GM23338 (cell line): ENCODE results near the gene ETAA1.

Source experiments
- EZH2 ChIP-seq: fragments of 200-600 bp; sonication (generic); IDR thresholded peaks from one replicate; pipeline ENCODE4 v1.8.0; 2017; ENCODE audit warnings: antibody characterized with exemption, mild to moderate bottlenecking, low read depth; ENCODE audit not compliant: unreplicated experiment
- EZH2phosphoT487 ChIP-seq: fragments of 200-600 bp; sonication (generic); IDR thresholded peaks from one replicate; pipeline ENCODE4 v1.8.1; 2018; ENCODE audit warnings: antibody characterized with exemption; ENCODE audit not compliant: unreplicated experiment
- JUNB ChIP-seq: IDR thresholded peaks from one replicate; pipeline ENCODE4 v1.6.1; 2016; ENCODE audit warnings: antibody characterized with exemption; ENCODE audit not compliant: unreplicated experiment
- NANOG ChIP-seq: IDR thresholded peaks from 2 replicates; pipeline ENCODE4 v1.6.1; 2016; ENCODE audit warnings: antibody characterized with exemption, borderline replicate concordance
- POLR2AphosphoS5 ChIP-seq: IDR thresholded peaks from 2 replicates; pipeline ENCODE4 v1.6.1; 2016; ENCODE audit warnings: antibody characterized with exemption, low read depth
- STAT1 ChIP-seq: IDR thresholded peaks from one replicate; pipeline ENCODE4 v1.6.1; 2016; ENCODE audit warnings: antibody characterized with exemption; ENCODE audit not compliant: unreplicated experiment
- TF ChIP-seq, protein P1 (sequence below), 2 experiments: fragments of 200-600 bp in 1 of 2; sonication (generic) in 1 of 2; conservative IDR thresholded peaks; 2 replicates each; pipeline versions ENCODE4 v1.5.1 to v1.6.1; 2016 to 2017; ENCODE audit warnings: antibody characterized with exemption in 2 of 2, low read depth in 2 of 2, mild to moderate bottlenecking in 2 of 2, moderate library complexity in 1 of 2
- TF ChIP-seq, protein P2 (sequence below): IDR thresholded peaks from one replicate; pipeline ENCODE4 v1.6.1; 2018; ENCODE audit warnings: antibody characterized with exemption; ENCODE audit not compliant: unreplicated experiment
- TF ChIP-seq, protein P3 (sequence below): fragments of 250-450 bp; sonication (Bioruptor Pico); IDR thresholded peaks from 2 replicates; pipeline ENCODE4 v1.5.0; 2020; ENCODE audit warnings: mild to moderate bottlenecking, moderate library complexity

DNA sequence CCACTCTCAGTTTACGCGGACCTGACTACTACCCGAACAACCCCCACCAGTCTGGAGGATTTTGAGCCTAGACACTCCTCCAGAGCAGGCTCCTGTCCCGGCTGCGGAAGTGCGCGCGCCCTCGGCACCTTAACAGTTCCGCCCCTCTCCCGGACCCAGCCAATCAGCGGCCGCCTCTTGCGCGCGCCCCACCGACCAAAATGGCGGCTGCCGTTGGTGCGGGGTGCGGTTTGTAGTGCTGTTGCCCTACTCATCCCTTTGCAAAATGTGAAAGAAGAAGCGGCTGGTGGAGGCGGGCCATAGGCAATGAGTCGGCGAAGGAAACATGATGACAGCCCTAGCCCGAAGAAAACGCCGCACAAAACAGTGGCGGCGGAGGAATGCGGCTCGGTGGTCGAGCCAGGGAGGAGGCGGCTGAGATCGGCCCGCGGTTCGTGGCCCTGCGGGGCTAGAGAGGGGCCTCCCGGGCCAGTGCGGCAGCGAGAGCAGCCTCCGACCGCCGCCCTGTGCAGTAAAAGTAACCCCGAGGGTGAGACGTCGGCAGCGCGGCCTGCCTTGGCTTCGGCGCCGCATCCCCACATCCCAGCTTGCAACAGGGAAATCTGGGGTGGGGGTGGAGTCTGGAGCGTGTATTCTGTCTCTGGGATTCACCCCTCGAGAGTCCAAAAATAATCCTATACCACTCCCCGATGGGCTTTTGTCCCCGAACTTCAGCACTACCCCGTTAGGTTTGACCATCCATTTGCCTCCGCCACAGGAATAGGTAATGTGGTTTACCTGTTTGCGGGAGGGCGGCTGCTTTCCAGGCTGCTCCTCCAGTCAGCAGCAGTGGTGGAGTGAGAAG, at the start of gene ETAA1:
- TF ChIP-seq, protein P1, sequence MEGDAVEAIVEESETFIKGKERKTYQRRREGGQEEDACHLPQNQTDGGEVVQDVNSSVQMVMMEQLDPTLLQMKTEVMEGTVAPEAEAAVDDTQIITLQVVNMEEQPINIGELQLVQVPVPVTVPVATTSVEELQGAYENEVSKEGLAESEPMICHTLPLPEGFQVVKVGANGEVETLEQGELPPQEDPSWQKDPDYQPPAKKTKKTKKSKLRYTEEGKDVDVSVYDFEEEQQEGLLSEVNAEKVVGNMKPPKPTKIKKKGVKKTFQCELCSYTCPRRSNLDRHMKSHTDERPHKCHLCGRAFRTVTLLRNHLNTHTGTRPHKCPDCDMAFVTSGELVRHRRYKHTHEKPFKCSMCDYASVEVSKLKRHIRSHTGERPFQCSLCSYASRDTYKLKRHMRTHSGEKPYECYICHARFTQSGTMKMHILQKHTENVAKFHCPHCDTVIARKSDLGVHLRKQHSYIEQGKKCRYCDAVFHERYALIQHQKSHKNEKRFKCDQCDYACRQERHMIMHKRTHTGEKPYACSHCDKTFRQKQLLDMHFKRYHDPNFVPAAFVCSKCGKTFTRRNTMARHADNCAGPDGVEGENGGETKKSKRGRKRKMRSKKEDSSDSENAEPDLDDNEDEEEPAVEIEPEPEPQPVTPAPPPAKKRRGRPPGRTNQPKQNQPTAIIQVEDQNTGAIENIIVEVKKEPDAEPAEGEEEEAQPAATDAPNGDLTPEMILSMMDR (conservative IDR thresholded peaks at IDR 0.05; ENCODE audit: low read depth in 2 of 2), result no peak
- TF ChIP-seq POLR2AphosphoS5 (peak; percentile 92), EZH2 (no peak), EZH2phosphoT487 (no peak), JUNB (no peak), STAT1 (no peak), NANOG (peak; percentile 7; the same call in 1 of the 2 replicates)
- TF ChIP-seq, protein P2, sequence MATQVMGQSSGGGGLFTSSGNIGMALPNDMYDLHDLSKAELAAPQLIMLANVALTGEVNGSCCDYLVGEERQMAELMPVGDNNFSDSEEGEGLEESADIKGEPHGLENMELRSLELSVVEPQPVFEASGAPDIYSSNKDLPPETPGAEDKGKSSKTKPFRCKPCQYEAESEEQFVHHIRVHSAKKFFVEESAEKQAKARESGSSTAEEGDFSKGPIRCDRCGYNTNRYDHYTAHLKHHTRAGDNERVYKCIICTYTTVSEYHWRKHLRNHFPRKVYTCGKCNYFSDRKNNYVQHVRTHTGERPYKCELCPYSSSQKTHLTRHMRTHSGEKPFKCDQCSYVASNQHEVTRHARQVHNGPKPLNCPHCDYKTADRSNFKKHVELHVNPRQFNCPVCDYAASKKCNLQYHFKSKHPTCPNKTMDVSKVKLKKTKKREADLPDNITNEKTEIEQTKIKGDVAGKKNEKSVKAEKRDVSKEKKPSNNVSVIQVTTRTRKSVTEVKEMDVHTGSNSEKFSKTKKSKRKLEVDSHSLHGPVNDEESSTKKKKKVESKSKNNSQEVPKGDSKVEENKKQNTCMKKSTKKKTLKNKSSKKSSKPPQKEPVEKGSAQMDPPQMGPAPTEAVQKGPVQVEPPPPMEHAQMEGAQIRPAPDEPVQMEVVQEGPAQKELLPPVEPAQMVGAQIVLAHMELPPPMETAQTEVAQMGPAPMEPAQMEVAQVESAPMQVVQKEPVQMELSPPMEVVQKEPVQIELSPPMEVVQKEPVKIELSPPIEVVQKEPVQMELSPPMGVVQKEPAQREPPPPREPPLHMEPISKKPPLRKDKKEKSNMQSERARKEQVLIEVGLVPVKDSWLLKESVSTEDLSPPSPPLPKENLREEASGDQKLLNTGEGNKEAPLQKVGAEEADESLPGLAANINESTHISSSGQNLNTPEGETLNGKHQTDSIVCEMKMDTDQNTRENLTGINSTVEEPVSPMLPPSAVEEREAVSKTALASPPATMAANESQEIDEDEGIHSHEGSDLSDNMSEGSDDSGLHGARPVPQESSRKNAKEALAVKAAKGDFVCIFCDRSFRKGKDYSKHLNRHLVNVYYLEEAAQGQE, result peak; percentile 41
- TF ChIP-seq, protein P3, sequence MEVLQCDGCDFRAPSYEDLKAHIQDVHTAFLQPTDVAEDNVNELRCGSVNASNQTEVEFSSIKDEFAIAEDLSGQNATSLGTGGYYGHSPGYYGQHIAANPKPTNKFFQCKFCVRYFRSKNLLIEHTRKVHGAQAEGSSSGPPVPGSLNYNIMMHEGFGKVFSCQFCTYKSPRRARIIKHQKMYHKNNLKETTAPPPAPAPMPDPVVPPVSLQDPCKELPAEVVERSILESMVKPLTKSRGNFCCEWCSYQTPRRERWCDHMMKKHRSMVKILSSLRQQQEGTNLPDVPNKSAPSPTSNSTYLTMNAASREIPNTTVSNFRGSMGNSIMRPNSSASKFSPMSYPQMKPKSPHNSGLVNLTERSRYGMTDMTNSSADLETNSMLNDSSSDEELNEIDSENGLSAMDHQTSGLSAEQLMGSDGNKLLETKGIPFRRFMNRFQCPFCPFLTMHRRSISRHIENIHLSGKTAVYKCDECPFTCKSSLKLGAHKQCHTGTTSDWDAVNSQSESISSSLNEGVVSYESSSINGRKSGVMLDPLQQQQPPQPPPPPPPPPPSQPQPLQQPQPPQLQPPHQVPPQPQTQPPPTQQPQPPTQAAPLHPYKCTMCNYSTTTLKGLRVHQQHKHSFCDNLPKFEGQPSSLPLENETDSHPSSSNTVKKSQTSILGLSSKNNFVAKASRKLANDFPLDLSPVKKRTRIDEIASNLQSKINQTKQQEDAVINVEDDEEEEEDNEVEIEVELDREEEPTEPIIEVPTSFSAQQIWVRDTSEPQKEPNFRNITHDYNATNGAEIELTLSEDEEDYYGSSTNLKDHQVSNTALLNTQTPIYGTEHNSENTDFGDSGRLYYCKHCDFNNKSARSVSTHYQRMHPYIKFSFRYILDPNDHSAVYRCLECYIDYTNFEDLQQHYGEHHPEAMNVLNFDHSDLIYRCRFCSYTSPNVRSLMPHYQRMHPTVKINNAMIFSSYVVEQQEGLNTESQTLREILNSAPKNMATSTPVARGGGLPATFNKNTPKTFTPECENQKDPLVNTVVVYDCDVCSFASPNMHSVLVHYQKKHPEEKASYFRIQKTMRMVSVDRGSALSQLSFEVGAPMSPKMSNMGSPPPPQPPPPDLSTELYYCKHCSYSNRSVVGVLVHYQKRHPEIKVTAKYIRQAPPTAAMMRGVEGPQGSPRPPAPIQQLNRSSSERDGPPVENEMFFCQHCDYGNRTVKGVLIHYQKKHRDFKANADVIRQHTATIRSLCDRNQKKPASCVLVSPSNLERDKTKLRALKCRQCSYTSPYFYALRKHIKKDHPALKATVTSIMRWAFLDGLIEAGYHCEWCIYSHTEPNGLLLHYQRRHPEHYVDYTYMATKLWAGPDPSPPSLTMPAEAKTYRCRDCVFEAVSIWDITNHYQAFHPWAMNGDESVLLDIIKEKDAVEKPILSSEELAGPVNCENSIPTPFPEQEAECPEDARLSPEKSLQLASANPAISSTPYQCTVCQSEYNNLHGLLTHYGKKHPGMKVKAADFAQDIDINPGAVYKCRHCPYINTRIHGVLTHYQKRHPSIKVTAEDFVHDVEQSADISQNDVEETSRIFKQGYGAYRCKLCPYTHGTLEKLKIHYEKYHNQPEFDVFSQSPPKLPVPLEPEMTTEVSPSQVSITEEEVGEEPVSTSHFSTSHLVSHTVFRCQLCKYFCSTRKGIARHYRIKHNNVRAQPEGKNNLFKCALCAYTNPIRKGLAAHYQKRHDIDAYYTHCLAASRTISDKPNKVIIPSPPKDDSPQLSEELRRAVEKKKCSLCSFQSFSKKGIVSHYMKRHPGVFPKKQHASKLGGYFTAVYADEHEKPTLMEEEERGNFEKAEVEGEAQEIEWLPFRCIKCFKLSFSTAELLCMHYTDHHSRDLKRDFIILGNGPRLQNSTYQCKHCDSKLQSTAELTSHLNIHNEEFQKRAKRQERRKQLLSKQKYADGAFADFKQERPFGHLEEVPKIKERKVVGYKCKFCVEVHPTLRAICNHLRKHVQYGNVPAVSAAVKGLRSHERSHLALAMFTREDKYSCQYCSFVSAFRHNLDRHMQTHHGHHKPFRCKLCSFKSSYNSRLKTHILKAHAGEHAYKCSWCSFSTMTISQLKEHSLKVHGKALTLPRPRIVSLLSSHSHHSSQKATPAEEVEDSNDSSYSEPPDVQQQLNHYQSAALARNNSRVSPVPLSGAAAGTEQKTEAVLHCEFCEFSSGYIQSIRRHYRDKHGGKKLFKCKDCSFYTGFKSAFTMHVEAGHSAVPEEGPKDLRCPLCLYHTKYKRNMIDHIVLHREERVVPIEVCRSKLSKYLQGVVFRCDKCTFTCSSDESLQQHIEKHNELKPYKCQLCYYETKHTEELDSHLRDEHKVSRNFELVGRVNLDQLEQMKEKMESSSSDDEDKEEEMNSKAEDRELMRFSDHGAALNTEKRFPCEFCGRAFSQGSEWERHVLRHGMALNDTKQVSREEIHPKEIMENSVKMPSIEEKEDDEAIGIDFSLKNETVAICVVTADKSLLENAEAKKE, result no peak
